GM18502 (cell line): Measurements from ENCODE around the gene BSG.

Experiments
- ATAC-seq: cut with Tn5 transposase; IDR thresholded peaks from one replicate; pipeline ENCODE4 v1.9.1; 2021; ENCODE audit warnings: mild to moderate bottlenecking; ENCODE audit not compliant: unreplicated experiment, poor library complexity

BSG gene

GRCh38 chr19:572140-572742, at the start of gene BSG:
TSS of gene BSG (plus strand) at chr19:572596. CDS start at chr19:572635, 39 bp downstream.
- ATAC-seq: peak; percentile 72

- ATAC-seq: no peak
Observed at GRCh38 chr19:522726-523125, 49.7 kb upstream of the BSG start.

- ATAC-seq: no peak
Observed at GRCh38 chr19:524062-524674, 48.2 kb upstream of the BSG start.

DNA sequence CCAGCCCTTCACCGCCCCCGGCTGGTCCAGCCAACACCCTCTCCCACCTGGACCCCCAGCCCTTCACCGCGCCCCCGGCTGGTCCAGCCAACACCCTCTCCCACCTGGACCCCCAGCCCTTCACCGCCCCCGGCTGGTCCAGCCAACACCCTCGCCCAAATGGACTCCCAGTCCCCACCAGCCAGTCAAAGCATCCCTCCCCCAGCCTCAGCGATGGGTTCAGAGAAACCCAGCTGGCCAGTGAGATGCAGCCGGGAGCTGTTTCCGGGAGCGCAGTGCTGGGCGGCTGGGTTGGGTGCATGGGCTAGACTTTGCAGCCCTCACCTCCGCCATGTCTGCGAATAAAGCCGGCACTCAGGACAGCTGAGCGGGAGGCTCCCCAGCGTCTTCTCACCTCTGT, 47.4 kb upstream of the BSG start:
- ATAC-seq: no peak

- no peak for ATAC-seq
Observed at GRCh38 chr19:525857-526419, 46.5 kb upstream of the BSG start.

DNA sequence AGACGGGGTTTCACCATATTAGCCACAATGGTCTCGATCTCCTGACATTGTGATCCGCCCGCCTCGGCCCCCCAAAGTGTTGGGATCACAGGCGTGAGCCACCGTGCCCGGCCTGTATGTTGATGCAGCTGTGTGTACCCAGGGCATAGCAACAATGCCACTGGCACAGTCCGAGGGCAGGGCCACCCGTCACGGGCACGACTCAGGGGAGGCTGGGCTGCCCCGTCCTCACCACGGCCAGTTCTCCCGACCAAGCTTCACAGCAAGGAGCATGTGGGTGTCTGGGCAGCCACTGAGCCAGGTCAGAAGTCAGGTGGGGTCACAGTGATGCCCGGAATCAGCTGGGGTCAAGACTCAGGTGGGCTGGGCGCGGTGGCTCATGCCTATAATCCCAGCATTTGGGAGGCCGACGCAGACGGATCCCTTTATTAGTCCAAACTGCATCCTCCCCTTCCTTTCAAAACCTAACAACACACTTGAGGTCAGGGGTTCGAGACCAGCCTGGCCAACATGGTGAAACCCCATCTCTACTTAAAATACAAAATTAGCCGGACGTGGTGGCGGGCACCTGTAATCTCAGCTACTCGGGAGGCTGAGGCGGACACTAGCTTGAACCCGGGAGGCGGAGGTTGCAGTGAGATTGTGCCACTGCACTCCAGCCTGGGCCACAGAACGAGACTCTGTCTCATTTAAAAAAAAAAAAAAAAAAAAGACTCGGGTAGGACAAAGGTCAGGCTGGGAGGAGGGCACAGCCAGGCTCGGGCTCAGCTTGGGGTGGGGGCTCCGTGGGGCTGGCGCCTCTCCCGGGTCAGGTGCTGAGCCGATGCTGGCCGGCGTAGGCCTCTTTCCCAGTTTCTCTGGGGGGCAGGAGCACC, 42.0 kb upstream of the BSG start:
- no peak for ATAC-seq

DNA sequence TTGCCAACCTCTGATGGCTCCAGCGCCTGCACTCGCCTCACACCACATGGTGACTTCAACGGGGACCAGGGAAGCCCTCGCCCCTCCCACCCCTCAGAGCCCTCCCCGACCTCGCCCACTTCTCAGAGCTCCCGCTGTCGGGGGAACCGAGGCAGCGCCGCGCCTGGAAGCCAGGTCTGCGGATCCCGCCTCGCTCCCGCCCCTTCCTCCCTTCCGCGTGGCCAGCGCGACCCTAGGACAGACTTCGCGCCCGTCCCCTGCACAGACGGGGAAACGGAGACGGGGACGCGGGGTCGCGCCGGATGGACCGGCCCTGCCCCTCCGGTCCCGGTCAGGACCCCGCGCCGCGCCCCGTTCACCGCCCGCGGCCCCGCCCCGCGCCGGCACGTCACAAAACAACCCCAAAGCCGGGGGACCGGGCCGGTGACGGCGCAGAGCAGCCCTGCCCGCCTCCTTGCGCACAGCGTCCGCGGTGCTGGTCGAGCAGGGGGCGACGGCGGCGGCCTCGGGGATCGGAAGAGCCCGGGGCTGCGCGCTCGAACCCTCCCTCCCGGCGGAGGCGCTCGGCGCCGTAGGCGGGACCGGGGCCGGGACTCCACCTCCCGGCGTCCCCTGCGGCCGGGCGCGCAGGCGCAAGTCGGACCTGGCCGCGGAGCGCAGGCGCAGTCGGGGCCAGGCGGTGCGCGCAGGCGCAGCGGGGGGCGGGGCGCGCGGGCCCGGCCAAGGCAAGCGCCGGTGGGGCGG, 41.2 kb upstream of the BSG start:
- peak; percentile 73 for ATAC-seq

- ATAC-seq: peak; percentile 18
Observed at GRCh38 chr19:531753-532560, 40.4 kb upstream of the BSG start, which contains the start of gene CDC34. TSS of gene CDC34 (plus strand) at chr19:531760. CDS start at chr19:531932, 172 bp downstream.

DNA sequence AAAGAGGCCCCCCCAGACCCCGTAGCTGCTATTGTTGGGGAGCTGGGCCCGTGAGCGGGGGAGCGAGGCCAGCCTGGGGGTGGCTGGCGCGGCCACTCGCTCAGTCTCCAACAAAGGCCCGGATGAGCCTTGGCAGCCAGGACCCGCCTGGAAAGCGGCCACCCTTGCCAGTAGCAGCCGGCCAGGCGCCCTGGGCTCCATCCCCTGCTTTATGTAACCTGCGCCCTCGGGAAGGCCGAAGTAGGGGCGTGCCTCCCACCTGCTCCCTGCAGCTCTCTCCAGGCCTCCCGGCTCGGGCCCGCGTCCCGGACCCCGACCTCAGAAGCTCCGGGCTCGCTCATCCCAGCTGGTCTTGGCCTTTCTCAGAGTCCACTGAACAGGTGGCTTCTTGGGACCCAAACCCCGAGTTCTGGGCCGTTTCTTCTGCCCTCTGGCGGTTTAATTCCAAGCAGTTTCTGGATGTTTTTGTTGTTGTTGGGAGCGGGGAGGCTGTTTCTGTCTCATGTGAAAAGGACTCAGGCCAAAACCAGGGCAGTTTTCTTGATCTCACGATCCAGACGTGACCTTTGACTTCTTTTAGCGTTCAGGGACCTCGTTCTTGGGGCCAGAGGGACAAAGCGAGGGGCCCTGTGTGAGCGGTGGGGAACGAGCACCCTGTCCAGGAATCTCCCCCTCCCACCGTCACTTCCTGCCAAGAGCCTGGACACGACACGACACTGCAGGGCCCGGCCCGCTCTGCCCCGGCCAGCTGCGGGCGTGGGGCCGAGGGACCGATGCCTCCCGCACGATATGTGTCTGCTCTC, 39.6 kb upstream of the BSG start:
- no peak for ATAC-seq

DNA sequence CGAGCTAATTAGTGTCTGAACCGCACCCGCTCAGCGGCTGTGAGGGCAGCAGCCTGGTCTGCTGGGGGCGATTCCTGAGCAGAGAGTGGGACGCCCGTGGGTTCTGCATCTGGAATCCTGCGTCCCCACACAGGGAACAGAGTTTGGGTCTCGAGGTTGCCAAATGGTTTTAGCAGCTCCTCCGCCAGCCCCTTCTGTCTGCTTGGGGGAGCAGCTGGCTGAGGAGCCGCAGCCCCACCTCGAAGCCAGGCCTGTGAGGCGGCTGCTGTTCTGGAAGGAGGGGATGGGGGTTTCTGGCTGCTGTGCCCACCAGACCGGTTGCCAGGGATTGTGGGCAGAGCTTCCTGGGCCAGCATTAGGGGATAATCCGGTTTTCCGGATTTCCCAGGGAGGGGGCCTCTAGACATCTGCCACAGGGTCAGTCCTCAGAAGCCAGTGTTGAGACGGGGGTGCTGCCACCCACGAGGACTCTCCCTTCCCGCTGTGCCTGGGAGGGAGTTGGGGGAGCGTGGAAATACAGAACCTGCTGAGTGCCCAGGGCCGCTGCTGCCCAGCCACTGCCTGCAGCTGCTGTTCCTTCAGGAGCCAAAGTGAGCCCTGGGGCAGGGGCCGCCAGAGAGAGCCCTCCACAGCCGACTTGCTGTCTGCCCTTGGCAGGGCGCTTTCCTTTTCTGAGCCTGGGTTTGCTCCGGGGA, 38.9 kb upstream of the BSG start:
- ATAC-seq: no peak

- ATAC-seq: no peak
Observed at GRCh38 chr19:534088-534487, 38.3 kb upstream of the BSG start.

DNA sequence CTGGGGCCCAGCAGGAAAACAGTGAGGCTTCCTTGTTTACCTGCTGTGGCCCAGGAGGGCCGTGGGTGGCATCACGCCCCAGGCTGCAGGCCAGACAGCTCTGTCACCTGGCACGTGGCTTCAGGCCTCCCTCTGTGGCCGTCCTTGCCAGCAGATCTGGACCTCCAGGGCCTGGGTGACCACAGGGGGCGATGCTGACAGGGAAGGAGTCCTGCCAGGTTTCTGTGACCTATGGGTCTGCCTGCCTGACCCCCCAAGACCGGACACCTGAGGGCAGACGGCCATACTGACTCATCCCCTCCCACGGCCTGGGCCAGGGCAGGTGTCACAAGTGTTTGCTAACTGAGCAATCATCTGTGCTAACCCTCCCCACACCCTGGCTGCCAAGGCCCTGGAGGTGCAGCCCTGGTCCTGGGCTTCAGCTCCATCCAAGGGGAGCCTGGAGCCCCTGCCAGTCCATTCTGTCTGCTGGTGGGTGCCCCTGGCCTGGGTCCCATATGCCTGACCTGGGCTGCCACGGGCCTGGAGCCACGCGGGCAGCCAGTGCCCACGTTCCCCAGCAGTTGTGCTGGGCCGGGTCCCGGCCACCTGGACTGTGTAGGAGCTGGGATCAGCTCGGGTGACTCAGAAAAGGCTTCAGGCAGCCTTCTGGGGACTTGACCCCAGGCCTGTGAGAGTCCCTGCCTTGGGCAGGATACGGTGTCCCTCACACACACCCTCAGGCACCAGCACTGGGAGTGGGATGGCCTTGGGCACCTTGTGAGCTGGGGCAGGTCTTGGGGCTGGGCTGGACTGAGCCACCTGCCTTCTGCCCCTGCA, 37.2 kb upstream of the BSG start:
- ATAC-seq: no peak

DNA sequence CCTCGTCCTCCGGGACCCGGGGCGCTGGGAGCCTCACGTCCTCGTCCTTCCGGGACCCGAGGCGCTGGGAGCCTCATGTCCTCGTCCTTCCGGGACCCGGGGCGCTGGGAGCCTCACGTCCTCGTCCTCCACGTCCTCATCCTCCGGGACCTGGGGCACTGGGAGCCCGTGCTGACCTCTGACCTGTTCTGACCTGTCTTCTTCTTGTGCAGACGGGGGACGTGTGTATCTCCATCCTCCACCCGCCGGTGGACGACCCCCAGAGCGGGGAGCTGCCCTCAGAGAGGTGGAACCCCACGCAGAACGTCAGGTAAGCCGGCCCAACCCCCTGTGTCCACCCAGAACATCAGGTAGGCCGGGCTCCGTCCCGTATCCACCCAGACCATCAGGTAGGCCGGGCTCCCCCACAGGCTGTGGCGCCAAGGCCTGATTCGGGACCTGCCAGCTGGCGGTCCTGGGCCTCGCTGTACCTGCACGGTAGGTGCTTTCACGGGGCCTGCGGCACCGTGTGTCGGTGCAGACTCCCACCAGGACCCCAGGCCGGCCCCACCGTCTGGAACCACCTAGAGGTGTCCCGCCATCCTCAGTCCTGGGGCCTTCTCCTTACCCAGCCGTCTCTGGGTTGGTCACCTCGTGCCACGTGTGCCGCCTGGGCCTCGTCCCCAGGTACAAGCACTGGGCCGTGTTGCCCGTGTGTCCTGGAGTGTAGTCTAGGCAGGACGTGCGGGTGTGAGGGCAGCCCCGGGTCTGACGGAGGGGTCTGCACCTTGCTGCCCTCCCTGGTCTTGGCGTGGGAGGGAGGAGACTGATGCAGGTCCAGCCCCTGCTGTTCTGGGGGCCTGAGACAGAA, 36.1 kb upstream of the BSG start:
- ATAC-seq: no peak

GRCh38 chr19:536881-537404, 35.5 kb upstream of the BSG start:
- ATAC-seq: no peak

DNA sequence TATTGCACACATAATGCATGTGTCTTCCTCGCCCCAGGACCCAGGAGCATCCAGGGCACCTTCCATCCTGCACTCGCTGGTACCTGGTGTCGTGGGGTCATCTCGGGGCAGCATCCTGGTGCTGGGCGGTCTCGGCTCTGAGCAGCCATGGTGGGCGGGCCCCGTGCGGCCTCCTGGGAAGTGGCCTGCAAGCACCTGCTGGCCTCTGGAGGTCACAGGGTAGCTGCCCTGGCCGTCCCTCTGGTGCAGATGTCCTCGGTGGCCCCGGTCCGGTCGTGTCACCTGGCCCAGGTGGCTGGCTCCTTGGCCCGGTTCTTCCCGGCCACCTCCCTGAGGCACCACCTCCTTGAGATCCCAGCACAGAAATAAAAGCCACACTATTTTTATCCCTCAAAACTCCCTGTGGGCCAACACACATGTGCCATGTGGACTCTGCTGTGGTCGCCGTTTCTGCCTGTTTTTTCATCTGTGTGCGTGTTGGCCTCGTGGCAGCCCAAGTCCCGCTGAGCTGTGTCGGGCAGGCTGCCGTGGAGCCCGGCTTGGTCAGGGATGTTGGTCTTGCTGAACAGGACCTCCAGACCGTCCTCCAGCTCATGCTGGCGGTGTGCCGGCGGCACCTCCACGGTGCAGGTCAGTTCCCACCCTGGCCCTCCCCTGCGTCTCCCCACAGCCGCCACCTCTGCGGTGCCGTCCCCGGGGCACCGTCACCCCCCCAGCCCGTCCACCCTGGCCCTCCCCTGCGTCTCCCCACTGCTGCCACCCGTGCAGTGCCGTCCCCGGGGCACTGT, 33.6 kb upstream of the BSG start:
- no peak for ATAC-seq
